OCI-LY1 (cell line): Measurements from ENCODE around the gene COL15A1.

Experiments
- CTCF ChIP-seq: fragments of 200-600 bp; sonication (generic), shearing (Covaris generic); IDR thresholded peaks from 2 replicates; pipeline ENCODE4 v1.5.1; 2017; ENCODE audit warnings: mild to moderate bottlenecking, antibody characterized with exemption, low read length, moderate library complexity, mixed read lengths
- EZH2 ChIP-seq: fragments of 200-600 bp; sonication (generic), shearing (Covaris generic); IDR thresholded peaks from 2 replicates; pipeline ENCODE4 v1.8.0; 2017; ENCODE audit warnings: borderline replicate concordance, mixed run types, mild to moderate bottlenecking, antibody characterized with exemption, low read length, moderate library complexity, mixed read lengths

- TF ChIP-seq CTCF = no peak
- no peak for TF ChIP-seq EZH2
Measured at GRCh38 chr9:99106044-99106375, 162.3 kb downstream of the COL15A1 start.
